SKM-1 (cell line): ENCODE measurements around the gene GCC2.
"Not testable (repeated sequence)": the region's sequence is repeated elsewhere in the genome, so short reads cannot be mapped to it uniquely, and the experiment has no call there.

ENCODE experiments used
- DNase-seq: peaks from one replicate; lab custom pipeline; 2025; ENCODE audit not compliant: unreplicated experiment; lab: John Stamatoyannopoulos, UW

The GCC2 gene, protein sequence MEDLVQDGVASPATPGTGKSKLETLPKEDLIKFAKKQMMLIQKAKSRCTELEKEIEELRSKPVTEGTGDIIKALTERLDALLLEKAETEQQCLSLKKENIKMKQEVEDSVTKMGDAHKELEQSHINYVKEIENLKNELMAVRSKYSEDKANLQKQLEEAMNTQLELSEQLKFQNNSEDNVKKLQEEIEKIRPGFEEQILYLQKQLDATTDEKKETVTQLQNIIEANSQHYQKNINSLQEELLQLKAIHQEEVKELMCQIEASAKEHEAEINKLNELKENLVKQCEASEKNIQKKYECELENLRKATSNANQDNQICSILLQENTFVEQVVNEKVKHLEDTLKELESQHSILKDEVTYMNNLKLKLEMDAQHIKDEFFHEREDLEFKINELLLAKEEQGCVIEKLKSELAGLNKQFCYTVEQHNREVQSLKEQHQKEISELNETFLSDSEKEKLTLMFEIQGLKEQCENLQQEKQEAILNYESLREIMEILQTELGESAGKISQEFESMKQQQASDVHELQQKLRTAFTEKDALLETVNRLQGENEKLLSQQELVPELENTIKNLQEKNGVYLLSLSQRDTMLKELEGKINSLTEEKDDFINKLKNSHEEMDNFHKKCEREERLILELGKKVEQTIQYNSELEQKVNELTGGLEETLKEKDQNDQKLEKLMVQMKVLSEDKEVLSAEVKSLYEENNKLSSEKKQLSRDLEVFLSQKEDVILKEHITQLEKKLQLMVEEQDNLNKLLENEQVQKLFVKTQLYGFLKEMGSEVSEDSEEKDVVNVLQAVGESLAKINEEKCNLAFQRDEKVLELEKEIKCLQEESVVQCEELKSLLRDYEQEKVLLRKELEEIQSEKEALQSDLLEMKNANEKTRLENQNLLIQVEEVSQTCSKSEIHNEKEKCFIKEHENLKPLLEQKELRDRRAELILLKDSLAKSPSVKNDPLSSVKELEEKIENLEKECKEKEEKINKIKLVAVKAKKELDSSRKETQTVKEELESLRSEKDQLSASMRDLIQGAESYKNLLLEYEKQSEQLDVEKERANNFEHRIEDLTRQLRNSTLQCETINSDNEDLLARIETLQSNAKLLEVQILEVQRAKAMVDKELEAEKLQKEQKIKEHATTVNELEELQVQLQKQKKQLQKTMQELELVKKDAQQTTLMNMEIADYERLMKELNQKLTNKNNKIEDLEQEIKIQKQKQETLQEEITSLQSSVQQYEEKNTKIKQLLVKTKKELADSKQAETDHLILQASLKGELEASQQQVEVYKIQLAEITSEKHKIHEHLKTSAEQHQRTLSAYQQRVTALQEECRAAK (N-terminal part only)

GRCh38 chr2:108448678-108449409 is at the start of gene GCC2:
TSS of gene GCC2 (plus strand) at chr2:108449206. CDS start at chr2:108449275, 69 bp downstream.
- DNase-seq: peak; percentile 94

DNA sequence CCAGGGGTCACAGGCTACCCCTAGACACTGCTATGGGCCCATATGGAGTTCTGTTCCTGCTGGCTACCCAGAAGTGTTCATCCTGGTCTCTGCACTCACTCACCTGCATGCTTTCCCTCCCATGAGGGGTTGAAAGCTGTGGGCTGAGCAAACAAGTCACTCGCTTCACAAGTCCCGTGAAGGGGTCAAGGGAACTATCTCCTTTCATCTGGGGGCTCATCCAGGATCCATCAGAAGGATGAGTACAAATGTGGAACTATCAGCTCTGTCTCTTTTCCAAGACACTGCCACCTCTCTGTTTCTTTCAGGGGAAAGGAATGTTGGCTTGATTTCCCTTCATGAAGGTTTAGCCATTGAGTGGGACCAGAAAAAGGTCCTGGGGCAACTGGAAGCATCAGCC is 49.5 kb upstream of the GCC2 start:
- DNase-seq: no peak

DNA sequence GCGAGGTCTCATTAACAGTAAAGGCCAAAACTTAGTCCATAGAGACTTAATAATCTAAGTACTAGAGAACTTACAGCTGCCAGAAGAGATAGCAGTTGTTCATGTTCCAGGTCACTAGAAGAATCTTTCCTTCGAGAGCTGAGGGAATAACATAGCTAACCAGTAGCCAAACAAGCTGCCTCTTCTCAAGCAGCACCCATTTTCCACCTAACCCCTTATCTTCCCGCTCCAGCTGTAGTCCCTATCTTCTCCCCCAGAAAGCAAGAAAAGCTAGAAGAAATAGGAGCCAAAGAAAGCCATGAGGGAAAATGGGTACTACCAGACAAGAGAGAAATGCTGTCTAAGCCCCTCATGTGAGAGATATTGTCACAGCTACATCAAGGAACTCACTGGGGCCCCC is 47.2 kb upstream of the GCC2 start:
- DNase-seq: no peak

DNA sequence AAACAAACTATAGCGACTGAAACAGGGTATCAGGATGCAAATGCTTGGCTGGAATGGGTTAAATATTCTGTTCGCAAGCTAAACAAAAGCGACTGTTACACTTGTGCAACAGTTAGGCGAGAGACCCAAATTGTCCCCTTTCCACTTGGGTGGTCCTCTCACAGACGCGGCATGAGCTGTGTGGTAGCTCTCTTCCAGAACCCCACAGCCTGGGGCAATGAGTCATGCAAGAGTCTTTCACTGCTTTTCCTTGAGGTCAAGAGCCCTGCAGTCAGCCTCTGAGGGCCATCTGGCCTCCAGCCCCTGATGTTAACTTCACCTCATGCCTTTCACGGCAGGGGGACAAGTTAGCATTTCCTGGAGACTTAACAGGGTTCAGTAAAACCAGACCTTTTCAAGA is 45.5 kb upstream of the GCC2 start:
- no peak for DNase-seq

DNA sequence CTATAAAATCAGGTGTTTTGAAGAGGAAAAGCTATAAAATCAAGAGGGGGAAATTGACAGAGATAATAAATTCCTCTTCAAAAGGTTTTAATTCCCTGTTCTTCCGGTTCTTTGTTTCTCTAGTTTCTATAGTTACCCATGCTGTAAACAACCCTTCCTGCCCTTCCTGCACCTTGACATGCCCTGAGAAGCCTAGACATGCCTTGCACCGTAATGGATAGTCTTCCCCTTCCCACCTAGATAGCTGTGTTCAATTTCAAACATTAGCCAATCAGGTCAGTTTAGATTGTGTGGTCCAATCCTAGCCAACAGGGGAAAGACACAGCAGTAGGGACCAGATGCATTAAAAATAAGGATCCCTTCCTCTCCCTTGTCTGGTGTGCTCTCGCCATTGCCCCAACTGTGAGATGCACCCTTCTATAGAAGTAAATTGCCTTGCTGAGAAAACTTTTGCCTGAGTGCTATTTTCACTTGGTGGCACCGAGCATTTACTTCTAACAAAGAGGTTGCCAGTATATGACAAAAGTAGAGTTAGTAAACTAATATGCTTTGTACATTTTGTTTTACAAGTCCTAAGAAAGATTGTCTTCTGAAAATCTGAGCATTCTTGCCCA is 44.1 kb upstream of the GCC2 start:
- DNase-seq: no peak

- no peak for DNase-seq
Observed at GRCh38 chr2:108407864-108408729, 40.9 kb upstream of the GCC2 start.

GRCh38 chr2:108409768-108410167 is 39.2 kb upstream of the GCC2 start:
- DNase-seq: no peak

GRCh38 chr2:108412995-108413710 is 35.9 kb upstream of the GCC2 start:
- no peak for DNase-seq

DNA sequence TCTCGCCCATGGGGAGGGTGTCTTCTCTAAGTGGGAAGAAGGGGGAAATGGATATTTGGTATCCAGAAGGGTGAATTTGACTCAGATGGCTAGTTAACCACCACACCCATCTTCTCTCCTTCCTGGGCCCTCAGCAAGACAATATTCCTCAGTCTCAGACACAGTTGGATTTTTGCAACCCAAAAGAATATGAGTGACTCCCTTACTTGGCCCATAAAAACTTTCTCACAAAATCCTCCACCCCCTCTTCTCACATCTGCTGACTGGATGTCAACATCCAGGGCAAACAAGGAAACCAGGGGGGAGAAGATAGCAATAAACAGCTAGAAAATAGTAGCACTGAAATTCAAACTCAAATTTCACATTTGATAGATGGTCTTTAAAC is 35.3 kb upstream of the GCC2 start:
- no peak for DNase-seq

DNA sequence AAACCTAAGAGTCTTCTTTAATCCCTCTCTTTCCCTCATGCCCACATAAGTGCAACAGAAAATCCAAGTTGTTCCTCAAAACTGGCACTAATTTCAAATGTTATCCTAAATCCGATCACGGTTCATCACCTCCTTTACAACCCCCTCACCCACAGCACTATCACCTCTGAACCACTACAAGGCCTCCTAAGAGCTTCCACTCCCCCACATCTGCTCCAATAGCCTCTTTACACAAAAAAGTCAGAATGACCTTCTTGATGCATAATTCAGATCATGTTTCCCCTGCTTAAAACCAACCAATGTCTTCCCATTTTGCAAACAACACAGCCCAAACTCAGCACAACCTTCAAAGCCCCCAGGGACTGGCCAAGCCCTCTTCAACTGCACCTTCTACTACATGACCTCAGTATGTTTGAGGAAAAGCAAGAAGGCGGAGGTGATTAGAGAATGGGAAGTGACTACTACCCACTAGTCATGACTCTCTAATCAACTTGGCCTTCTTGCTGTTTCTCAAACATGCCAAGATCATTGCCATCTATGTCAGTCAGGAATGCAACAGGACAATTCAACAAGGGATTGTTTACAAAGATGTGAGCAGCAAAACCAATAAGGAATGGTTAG is 34.6 kb upstream of the GCC2 start:
- no peak for DNase-seq

DNA sequence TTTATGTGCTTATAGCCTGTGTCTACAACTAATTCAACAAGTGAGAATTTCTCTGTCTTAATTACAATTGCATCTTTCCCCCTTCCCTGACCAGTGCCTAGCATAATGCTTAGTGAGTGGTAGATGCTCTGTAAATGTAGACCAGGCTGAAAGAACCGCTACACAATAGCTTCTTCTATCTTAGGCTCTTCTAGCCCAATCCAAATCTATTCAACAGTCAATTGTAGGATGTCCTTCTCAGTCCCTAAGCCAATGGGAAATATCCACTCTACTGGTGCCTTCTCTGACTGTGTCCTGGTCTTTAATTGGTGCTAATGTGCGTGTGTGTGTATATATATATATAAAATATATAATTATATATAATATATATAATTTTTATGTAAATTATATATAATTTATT is 34.1 kb upstream of the GCC2 start:
- DNase-seq: no peak

GRCh38 chr2:108417254-108417653 is 31.8 kb upstream of the GCC2 start:
- DNase-seq: no peak

DNA sequence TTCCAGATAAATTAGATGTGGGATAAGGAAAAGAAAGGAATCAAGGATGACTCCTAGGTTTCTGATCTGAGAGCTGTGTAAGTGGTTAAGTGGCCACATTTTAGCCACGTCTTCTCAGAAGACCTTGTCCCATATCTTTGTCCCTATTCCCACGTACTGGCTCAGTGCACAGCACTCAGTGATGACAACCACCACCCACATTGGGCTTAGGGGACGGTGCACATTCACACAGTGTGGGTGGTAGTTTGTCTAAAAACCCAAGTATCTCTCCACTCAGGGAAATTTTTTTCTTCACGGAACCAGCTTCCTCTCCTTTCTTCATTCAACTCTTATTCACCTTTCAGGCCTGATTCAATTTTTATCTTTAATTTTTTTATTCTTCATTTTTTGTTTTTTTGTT is 30.6 kb upstream of the GCC2 start:
- DNase-seq: no peak

- no peak for DNase-seq
Observed at GRCh38 chr2:108423067-108423466, 25.9 kb upstream of the GCC2 start.

GRCh38 chr2:108423502-108424251 is 25.3 kb upstream of the GCC2 start:
- DNase-seq: no peak

- no peak for DNase-seq
Observed at GRCh38 chr2:108428286-108429009, 20.6 kb upstream of the GCC2 start.

DNA sequence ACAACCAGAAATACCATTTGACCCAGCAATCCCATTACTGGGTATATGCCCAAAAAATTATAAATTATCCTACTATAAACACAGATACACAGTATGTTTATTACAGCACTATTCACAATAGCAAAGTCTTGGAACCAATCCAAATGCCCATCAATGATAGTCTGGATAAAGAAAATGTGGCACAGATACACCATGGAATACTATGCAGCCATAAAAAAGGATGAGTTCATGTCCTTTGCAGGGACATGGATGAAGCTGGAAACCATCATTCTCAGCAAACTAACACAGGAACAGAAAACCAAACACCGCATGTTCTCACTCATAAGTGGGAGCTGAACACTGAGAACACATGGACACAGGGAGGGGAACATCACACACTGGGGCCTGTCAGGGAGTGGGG is 13.4 kb upstream of the GCC2 start:
- not testable (repeated sequence) for DNase-seq
